ENCODE results near the gene KRI1.
"Not testable (repeated sequence)": the region's sequence is repeated elsewhere in the genome, so short reads cannot be mapped to it uniquely, and the experiment has no call there.

Gene KRI1

GRCh38 chr19:10533646-10534386, 32.0 kb downstream of the KRI1 start:
- in situ Hi-C loops (cut with HindIII; ENCODE audit: low sequenced_read_pairs) = no loop called here
- DNase-seq (ENCODE audit: low read depth, low spot score) = peak; percentile 61
- no peak overlapping the region for H3K4me3 ChIP-seq (ENCODE audit: low read depth, low read length)
- no peak for TF ChIP-seq CTCF (IDR thresholded peaks at IDR 0.05; ENCODE audit: low read depth, low read length)

DNA sequence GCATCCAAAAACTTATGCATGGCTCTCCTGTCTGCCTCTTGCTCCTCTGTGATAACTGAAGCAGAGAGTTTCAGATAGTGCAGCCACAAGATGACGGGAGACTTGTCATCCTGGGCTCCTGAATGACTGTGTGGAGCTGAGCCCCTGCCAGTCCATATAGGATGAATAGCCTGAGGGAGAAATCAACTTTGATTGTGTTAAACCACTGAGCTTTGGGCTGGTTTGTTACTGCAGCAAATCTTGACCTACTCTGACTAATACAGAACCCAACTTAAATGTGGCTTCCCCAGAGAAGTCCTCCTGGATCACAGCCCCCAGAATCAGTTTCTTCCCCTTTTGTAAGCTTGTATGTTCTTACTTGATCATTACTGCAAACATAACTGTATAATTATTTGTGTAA, 33.4 kb downstream of the KRI1 start:
- no peak for TF ChIP-seq CTCF (IDR thresholded peaks at IDR 0.05; ENCODE audit: low read depth, low read length)
- no peak overlapping the region for H3K4me3 ChIP-seq (ENCODE audit: low read depth, low read length)
- no peak for DNase-seq (ENCODE audit: low read depth, low spot score)
- in situ Hi-C loops (cut with HindIII; ENCODE audit: low sequenced_read_pairs) = no loop called here

GRCh38 chr19:10526887-10527286, 38.9 kb downstream of the KRI1 start:
- H3K4me3 ChIP-seq (ENCODE audit: low read depth, low read length) = not testable (repeated sequence)

DNA sequence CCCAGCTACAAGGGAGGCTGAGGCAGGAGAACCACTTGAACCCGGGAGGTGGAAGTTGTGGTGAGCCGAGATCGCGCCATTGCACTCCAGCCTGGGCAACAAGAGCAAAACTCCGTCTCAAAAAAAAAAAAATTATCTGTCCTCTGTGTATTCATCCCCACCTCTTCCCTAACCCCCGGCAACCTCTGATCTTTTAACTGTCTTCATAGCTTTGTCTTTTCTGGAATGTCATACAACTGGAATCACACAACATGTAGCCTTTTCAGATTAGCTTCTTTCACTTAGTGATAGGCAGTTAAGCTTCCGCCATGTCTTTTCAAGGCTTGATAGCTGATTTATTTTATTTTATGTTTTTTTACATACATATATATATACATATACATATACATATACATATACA, 40.2 kb downstream of the KRI1 start:
- in situ Hi-C loops (cut with HindIII; ENCODE audit: low sequenced_read_pairs) = no loop called here
- H3K4me3 ChIP-seq (ENCODE audit: low read depth, low read length) = no peak overlapping the region
- no peak for TF ChIP-seq CTCF (IDR thresholded peaks at IDR 0.05; ENCODE audit: low read depth, low read length)
- no peak for DNase-seq (ENCODE audit: low read depth, low spot score)

More at GRCh38 chr19:10526887-10527286, 38.9 kb downstream of the KRI1 start:
- DNase-seq (ENCODE audit: low read depth, low spot score); in situ Hi-C loops (cut with HindIII; ENCODE audit: low sequenced_read_pairs): not testable (repeated sequence)

DNA sequence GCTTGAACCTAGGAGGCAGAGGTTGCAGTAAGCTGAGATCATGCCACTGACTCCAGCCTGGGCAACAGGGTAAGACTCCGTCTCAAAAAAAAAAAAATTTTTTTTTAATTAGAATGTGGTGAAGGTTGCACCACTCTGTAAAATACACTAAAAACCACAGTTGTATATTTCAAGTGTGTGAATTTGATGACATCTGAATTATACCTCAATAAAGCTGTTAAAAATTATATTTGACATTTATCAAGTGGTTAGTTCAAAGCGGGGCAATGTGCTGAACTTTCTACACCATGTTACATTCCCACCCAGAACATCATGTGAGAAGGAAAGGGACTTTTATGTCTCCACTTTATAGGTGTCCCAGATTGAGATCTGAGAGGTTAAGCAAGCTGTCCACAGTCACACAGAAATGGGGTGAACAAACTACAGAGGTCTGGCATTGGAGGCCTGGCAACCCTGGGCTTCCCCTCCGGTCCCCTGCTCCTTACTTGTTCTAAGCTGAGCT, 42.6 kb downstream of the KRI1 start:
- DNase-seq (ENCODE audit: low read depth, low spot score) = no peak
- no peak overlapping the region for H3K4me3 ChIP-seq (ENCODE audit: low read depth, low read length)
- in situ Hi-C loops (cut with HindIII; ENCODE audit: low sequenced_read_pairs) = no loop called here
- TF ChIP-seq CTCF (IDR thresholded peaks at IDR 0.05; ENCODE audit: low read depth, low read length) = no peak

- TF ChIP-seq CTCF (IDR thresholded peaks at IDR 0.05; ENCODE audit: low read depth, low read length) = no peak
- no peak for DNase-seq (ENCODE audit: low read depth, low spot score)
- in situ Hi-C loops (cut with HindIII; ENCODE audit: low sequenced_read_pairs) = no loop called here
- no peak overlapping the region for H3K4me3 ChIP-seq (ENCODE audit: low read depth, low read length)
Measured at GRCh38 chr19:10521461-10522171, 44.2 kb downstream of the KRI1 start.
